ENCODE data around the gene SNX22.
"Not testable (repeated sequence)": the region's sequence is repeated elsewhere in the genome, so short reads cannot be mapped to it uniquely, and the experiment has no call there.

Gene SNX22

DNA sequence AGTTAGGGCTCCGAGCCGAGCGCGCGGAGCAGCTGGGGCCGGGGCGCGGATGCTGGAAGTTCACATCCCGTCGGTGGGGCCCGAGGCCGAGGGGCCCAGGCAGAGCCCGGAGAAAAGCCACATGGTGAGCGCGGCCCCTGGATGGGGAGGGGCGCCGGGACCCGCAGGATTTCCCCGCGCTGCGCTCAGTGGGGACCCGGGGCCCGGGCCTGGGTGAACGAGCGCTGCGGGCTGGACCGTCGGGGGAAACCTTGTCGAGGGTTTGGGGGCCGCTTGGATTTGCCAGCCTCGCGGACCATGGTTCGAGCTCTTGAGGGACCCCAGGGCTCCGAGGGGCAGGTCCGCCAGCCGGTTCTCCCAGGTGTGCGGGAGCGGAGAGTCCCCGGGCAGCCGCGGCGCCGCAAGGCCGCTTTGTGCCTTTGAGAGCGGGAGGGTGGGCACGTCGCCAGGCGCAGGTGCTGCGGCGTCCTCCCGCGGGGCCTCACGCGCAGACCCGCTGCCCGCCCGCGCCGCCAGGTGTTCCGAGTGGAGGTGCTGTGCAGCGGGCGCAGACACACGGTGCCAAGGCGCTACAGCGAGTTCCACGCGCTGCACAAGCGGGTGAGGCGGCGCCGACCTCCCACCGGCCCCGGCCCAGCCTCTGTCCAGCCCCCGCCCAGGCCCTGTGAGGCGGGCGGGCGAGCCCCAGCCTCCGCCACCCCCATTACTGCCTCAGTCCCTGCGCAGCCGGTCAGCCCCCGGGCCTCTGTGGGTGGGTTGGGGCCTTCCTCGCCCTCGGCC lies at the start of gene SNX22:
Gene SNX22 (plus strand): TSS at position 5 of the 780 bp plus-strand sequence. CDS start 45 bp downstream, at position 50.
- no peak for DNase-seq

DNA sequence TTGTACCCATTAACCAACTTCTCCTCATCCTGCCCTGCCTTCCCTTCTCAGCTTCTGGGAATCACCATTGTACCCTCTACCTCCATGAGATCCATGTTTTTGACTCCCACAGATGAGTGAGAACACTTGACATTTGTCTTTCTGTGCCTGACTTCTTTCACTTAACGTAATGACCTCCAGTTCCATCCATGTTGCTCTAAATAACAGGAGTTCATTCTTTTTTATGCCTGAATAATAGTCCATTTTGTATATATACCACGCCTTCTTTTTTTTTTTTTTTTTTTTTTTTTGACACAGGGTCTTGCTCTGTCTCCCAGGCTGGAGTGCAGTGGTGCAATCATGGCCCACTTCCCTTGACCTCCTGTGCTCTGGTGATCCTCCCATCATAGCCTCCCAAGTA lies 49.0 kb upstream of the SNX22 start:
- no peak for DNase-seq

DNA sequence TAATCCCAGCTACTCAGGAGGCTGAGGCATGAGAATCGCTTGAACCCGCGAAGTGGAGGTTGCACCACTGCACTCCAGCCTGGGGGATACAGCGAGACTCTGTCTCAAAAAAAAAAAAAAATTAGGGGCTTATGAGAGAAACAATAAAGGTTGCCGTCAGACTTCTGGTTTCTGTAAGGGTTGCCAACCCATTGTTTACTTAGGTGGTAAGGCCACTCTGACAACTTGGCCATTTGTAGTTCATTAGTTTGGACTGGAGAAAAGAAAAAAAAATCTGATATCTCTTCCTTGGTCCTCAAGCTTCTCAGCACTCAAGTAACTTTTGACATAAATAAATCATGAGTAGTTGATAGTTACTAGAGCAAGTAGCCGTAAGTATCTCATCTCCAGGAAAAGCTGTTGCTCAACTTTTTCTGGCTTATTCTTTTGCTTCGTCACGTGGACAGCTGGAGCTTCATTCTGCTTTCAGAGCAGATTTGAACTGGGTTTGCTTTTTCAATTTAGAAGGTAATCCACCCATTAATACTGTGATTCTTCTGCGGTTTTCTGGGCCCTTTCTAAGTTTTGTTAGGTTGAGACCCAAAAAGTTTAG lies 46.3 kb upstream of the SNX22 start:
- no peak for DNase-seq

GRCh38 chr15:64107337-64107736 lies 44.2 kb upstream of the SNX22 start:
- DNase-seq, result no peak

GRCh38 chr15:64110108-64110701 lies 41.3 kb upstream of the SNX22 start:
- not testable (repeated sequence) for DNase-seq

- peak; percentile 46 for DNase-seq
These were observed 40.4 kb upstream of the SNX22 start for GRCh38 chr15:64110950-64111678.

DNA sequence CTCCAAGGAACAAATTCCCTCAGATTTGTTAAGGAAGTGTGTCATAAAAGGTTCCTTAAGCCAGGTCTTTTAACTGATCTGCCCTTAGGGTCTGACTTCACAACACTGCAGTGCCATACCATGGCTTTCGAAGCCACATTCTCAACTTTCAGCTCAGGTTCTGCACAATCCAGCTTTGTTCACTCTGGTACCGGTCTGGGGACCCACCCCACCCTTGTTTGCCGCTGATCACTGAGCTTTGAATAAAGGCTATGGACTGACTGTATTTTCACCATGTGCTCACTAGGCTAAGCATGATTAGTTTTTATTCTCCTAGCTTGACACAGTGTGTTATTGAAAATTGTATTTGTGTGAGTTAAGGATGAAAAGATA lies 39.9 kb upstream of the SNX22 start:
- DNase-seq, result no peak

- no peak for DNase-seq
These were observed 39.3 kb upstream of the SNX22 start for GRCh38 chr15:64112073-64112772.

DNA sequence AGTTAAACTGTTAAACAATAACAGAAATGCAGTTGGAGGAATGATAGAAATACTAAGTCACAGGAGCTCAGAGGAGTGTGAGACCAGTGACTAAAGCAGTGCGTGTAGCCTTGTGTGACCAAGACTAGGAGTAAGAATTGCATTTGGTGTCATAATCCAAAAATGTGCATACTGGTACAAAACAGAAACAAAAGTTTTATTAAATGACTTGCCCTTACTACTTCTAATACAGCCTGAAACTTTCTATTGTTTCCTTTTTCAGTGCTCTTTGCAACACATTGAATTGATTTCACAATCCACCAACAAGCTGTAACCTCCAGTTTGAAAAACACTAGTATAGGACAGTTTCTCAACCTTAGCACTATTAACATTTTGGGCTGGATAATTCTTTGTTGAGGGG lies 38.6 kb upstream of the SNX22 start:
- peak; percentile 44 for DNase-seq

GRCh38 chr15:64117759-64118487 lies 33.6 kb upstream of the SNX22 start:
- DNase-seq, result no peak

GRCh38 chr15:64120322-64120721 lies 31.2 kb upstream of the SNX22 start:
- not testable (repeated sequence) for DNase-seq

- no peak for DNase-seq
These were observed 29.9 kb upstream of the SNX22 start for GRCh38 chr15:64121614-64122013.

GRCh38 chr15:64122444-64122843 lies 29.1 kb upstream of the SNX22 start:
- no peak for DNase-seq

- no peak for DNase-seq
These were observed 28.6 kb upstream of the SNX22 start for GRCh38 chr15:64122936-64123351.

DNA sequence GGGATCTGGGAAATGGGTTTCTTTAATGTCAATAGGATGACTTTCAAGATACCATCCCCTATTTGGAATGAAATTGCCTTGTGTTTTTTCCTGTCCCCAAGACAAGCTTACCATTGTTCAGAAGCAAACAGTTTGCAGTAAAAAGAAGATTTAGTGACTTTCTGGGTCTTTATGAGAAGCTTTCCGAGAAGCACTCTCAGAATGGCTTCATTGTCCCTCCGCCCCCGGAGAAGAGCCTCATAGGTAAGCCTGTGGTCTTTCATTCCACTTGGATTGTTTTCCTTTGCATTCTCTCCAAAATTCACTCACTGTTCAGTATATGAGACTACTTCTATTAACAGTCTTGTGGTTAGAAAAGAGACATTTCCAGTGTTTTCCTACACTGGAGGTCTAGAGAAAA lies 25.6 kb upstream of the SNX22 start:
- no peak for DNase-seq

DNA sequence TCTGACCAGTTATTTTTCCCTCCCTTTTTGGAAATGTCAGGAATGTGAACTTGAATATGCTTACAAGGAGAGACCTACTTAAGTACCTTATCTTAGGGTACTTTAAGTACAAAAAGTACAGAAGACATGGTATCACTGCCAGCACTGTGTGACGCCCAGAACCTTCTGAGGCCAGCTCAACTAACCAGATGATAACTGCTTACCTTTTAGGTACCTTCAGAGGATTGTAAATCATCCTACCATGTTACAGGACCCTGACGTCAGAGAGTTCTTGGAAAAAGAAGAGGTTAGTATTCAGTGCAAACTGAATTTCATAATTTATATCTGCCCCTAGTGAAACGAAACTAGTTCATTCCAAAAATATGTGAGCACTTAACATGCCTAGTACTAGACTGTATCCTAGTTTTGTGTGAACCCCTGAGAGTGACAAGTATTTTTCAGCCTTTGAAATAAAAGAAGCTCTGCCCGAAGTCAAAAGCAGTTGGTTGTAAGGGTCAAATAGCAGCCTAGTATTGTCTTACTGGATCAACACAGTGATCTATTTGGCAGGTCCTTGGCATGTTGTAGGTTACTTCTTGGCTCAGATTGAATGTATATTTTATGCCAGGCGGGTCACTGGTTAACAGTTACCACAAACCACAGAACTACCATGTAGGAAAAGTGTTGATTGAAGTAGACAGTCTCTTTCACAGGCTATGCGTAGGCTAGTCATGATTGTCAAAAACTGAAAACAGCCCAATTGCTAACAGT lies 23.8 kb upstream of the SNX22 start:
- no peak for DNase-seq

DNA sequence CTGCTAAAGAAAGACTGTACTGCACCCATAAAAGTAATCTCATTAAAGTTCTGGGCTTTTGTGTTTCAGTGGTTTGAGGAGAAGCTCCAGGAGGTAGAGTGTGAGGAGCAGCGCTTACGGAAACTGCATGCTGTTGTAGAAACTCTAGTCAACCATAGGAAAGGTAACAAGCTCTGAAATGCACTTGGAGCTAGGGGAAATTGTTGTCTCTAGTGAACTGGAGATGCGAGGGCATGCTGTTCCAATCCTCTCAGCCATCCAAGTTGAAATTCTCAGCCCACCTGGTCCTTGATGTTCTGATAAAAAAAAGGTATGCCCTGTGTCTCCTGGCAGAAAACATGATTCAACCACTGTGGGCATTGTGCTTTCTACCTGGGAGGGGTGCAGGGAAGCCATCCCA lies 21.4 kb upstream of the SNX22 start:
- no peak for DNase-seq

DNA sequence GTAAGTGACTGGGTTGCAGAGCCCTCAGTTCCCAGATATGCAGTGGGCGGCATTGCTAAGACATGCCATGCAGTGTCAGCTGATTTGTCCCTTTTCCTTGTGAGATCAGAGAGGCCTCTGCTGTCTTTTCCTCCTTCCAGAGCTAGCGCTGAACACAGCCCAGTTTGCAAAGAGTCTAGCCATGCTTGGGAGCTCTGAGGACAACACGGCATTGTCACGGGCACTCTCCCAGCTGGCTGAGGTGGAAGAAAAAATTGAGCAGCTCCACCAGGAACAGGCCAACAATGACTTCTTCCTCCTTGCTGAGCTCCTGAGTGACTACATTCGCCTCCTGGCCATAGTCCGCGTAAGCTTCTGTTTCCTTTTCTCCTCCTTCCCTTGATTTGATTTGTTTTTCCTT lies 20.0 kb upstream of the SNX22 start:
- no peak for DNase-seq

DNA sequence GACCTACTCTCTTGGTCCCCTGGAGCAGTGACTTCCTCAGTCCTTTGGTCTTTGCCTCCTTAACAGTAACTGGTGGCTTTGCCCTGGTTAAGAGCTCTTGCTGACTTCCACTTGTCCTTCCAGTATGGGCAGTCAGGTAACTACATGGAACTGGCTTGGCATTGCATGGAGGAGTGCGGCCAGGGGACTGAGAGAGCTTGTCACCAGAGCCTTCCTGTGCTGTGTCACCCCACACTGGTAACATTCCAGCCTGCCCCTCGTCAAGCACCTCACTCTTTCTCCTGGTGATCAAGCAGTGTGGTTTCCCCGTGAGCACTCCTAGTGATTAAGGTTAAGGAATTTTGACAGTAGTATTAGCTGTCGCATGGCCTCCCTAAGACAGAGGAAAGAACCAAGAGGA lies 19.3 kb upstream of the SNX22 start:
- no peak for DNase-seq

DNA sequence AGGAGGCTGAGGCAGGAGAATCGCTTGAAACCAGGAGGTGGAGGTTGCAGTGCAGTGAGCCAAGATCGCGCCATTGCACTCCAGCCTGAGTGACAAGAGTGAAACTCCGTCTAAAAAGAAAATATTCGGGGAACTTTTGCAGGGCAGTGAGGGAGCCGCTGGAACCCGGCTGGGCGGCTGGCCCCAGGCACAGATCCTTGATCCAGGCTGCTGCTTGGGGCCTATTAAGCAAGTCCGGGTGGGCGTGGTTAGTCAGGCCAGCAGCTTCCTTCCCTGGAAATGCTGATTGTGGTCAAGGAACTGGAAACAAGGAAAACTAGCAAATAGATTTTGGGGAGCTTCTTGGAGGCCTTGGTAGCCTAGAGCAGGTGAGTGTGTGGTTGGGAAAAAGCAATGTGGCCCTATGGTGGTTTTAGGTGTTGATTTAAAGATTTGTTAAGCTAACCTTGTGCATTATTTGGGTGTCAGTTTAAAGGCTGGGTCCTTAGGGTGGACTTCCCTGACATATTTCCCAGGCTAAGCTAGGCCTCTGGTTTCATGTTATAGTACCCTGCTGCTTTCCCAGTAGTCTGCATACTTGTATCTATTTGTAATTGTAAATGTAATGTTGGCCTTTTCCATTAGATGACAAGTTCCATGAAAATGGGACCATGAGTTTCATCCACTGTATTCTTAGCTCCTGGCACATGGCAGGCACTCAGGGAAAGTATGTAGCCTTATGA lies 17.7 kb upstream of the SNX22 start:
- DNase-seq, result no peak

DNA sequence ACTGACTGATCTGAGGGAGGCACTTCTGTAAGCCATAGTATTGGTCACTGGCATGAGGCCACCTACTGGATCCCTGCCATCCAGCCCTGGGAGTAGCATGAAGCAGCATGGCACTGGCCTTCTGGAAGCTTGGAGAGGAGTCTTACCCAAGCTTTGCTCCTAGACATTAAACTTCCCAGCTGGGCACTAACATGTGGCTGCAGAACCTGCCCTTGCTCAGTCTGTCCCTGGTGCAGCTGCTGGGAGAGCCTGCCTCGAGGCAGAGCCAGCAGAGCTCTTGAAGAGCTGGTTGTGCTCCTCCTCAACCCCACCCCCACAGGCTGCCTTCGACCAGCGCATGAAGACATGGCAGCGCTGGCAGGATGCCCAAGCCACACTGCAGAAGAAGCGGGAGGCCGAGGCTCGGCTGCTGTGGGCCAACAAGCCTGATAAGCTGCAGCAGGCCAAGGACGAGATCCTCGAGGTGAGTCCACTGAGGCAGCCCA lies 17.1 kb upstream of the SNX22 start:
- no peak for DNase-seq
